GM12801 (cell line): ENCODE data around the gene CHRD.

Source experiments
- CTCF ChIP-seq: IDR thresholded peaks from one replicate; pipeline ENCODE4 v1.5.1; 2011; ENCODE audit warnings: control low read depth; ENCODE audit not compliant: insufficient read length; ENCODE audit errors: extremely low read depth

Gene CHRD

GRCh38 chr3:184389935-184390528 is 10.2 kb downstream of the CHRD start:
- no peak for TF ChIP-seq CTCF

DNA sequence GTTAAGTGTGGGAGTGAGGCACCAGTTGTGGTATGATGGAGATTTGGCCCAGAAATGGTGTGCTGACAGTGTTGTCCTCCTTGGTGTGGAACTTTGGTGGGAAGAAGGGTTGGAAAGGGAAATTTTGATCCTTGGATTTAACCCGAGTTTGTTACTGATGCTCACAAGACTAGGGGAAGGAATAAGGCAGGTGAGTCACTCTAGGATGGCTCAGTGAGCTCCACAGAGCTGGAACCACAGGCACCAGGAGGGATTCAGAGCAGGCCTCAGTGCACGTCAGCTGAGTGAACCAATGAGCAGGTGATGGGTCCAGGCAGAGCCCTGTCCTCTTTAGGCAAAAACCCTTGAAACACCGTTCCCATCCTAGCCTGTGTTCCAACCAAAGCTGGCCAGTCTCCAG is 11.4 kb downstream of the CHRD start:
- TF ChIP-seq CTCF: no peak

- no peak for TF ChIP-seq CTCF
Measured at GRCh38 chr3:184395320-184395660, 15.4 kb downstream of the CHRD start.

DNA sequence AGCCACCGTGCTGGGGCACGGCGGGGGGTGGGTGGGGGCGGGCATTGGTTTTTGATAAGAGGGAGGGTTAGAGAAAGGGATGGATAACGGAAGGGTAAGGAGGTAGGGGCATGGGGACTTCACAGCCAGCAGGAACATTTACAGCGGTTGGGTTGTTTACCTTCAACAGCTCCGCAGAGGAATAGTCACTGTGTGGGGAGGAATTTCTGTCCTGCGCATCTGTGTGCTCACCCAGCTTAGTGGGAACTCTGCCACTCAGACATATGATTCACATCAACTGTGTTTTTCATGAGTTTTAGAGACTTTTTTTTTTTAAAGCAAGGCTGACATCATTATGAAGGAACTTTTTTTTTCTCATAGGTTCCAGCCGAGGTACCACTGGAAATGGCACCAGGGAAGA is 19.6 kb downstream of the CHRD start:
- TF ChIP-seq CTCF: no peak

DNA sequence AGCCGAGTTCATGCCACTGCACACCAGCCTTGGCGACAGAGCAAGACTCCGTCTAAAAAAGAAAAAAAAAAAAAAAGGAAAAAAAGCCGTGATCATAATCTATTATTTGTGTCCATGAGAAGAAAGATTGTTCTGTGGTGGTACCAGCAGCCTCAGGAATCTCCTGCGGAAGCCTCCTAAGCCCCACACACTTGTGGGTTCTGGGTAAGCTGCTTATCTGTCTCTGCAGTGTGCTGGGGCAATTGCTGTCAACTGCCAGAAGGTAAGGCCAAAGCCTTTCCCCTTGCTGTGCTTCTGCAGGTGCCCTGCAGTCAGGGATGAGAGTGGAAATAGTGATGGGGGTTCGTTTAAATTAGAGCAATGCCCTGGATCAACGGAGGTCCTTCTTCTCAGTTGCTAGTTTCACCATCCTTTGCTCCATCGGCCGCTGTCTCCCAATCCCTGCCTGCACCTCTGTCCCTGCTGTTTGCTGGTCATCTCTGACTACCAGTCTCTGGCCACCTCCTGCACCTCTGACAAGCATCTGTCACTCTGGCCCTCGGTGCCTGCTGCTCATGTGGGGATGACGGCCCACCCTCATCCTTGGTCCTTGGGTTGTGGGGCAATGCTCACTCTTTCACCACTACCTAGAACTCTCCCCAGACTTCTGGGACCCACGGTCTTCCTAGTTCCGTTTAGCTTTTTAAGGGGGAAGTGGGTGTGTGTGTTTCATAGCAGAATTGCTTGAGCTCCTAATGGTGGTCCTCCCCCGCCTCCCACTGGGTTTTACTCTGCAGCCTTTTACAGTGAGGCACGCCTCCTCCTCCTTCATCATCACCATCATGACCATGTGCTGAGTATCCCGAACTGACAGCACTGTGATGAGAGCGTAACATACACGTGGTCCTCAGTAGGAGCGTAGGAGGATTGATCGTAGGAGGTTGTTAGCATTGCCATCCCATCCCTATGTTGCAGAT is 25.5 kb downstream of the CHRD start:
- no peak for TF ChIP-seq CTCF

DNA sequence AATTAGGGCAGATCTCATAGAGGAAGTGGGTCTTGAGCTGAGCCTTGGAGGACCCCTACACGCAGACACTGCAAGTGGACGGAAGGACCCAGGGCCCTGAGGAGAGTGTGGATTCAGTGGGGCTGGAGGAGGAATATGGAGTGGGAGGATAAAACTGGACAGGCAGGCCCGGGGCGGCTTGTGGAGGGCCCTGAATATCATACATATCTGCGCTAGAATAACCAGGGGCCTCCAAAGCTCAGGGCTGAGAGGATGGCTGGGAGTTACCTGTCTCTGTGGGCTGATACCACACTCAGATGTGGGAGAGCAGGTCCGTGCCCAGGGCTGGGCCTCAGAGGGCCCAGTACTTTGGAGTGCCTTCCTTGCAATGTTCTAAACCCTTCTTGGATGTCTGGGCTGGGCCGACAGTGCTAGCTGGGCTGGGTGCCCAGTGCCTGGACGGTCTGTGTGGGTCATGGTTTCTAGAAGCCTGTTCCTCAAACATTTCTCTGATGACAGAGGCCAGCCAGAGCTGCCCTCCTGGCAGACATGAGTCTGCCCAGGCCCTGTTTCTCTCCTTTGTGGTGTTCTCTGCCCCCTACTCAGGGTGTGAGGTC is 29.6 kb downstream of the CHRD start:
- TF ChIP-seq CTCF: no peak

DNA sequence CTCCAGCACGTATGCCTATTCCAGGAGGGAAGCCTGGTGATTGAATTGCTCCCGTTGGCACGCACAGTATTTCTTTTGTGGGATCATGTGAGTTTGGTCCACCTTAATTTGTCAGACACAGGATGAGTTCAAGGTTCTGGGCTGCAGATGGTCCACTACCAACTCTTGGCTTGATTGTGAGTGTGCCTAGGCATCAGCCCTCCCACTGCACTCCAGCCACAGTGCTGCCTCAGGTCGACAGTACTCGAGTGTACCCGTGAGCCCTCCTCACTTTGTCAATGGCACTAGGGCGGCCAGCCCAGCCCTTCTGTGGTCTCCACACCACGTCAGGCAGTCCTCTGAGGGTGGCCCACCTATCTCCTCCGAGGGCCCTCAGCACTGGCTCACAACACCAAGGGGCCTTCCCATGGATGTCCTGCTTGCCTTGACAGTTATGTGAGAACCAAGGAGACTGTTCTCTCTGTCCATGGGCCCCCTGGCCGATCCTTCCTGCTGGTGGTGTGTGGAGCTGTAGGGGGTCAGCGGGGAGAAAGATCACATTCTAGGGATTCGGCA is 30.2 kb downstream of the CHRD start:
- TF ChIP-seq CTCF: no peak
